DLD1 (cell line): ENCODE data around the gene RPL22.

Experiments
- in situ Hi-C: cut with HindIII; loops from 2 replicates; pipeline ENCODE4 v1.10.0; 2017; ENCODE audit warnings: low sequenced_read_pairs

Gene RPL22

GRCh38 chr1:6199298-6200187 is at the start of gene RPL22:
Gene RPL22, minus strand, starts transcription at chr1:6199595. Its CDS starts 22 bp downstream, at chr1:6199573.
- in situ Hi-C loops, result loop anchor here (10.0 kb wide), 1 partner anchor 125 kb away; no protein-coding TSS in a partner anchor

GRCh38 chr1:6248161-6248776 is 48.9 kb upstream of the RPL22 start:
- in situ Hi-C loops, result no loop called here

- in situ Hi-C loops, result no loop called here
Observed at GRCh38 chr1:6247651-6248050, 48.3 kb upstream of the RPL22 start.

- in situ Hi-C loops, result no loop called here
Observed at GRCh38 chr1:6246497-6247467, 47.4 kb upstream of the RPL22 start.

GRCh38 chr1:6245869-6246496 is 46.6 kb upstream of the RPL22 start:
- in situ Hi-C loops, result no loop called here

- in situ Hi-C loops, result no loop called here
Observed at GRCh38 chr1:6245086-6245868, 45.9 kb upstream of the RPL22 start.

GRCh38 chr1:6244401-6245049 is 45.1 kb upstream of the RPL22 start:
- in situ Hi-C loops, result no loop called here

- in situ Hi-C loops, result no loop called here
Observed at GRCh38 chr1:6243993-6244392, 44.6 kb upstream of the RPL22 start, which contains the start of gene HES3. Gene HES3, plus strand, starts transcription at chr1:6244179. Its CDS starts 187 bp downstream, at chr1:6244366.

GRCh38 chr1:6243053-6243834 is 43.8 kb upstream of the RPL22 start:
- in situ Hi-C loops, result no loop called here

- in situ Hi-C loops, result no loop called here
Observed at GRCh38 chr1:6241887-6242740, 42.7 kb upstream of the RPL22 start.

GRCh38 chr1:6241107-6241886 is 41.9 kb upstream of the RPL22 start:
- in situ Hi-C loops, result no loop called here

- in situ Hi-C loops, result no loop called here
Observed at GRCh38 chr1:6239950-6240768, 40.8 kb upstream of the RPL22 start.

GRCh38 chr1:6239213-6239752 is 39.9 kb upstream of the RPL22 start:
- in situ Hi-C loops, result no loop called here

- in situ Hi-C loops, result no loop called here
Observed at GRCh38 chr1:6237093-6237492, 37.7 kb upstream of the RPL22 start.

GRCh38 chr1:6235296-6235677 is 35.9 kb upstream of the RPL22 start:
- in situ Hi-C loops, result no loop called here
